KMS-11 (cell line): ENCODE measurements around the gene SEMA3G.

Experiments
- H2AFZ ChIP-seq: fragments of 200-600 bp; sonication (generic); 2 replicates; pipeline ENCODE4 v1.6.1; 2016; ENCODE audit warnings: antibody characterized with exemption, mixed run types, low read depth
- H3K27ac ChIP-seq: fragments of 200-600 bp; sonication (generic); 2 replicates; pipeline ENCODE4 v1.6.1; 2016; ENCODE audit warnings: mild to moderate bottlenecking, mixed run types
- H3K27me3 ChIP-seq: fragments of 200-600 bp; sonication (generic); 2 replicates; pipeline ENCODE4 v1.6.1; 2017; ENCODE audit warnings: mild to moderate bottlenecking, low read depth, mixed run types, moderate library complexity; ENCODE audit not compliant: insufficient read depth
- H3K36me3 ChIP-seq: fragments of 200-600 bp; sonication (generic); 2 replicates; pipeline ENCODE4 v1.6.1; 2017; ENCODE audit warnings: mild to moderate bottlenecking, mixed run types; ENCODE audit not compliant: insufficient read depth
- H3K4me1 ChIP-seq: fragments of 200-600 bp; sonication (generic); 2 replicates; pipeline ENCODE4 v1.6.1; 2016; ENCODE audit warnings: mild to moderate bottlenecking, low read depth, mixed run types; ENCODE audit not compliant: poor library complexity, severe bottlenecking
- H3K4me2 ChIP-seq: fragments of 200-600 bp; sonication (generic); 2 replicates; pipeline ENCODE4 v1.7.0; 2016; ENCODE audit warnings: mild to moderate bottlenecking, mixed run types
- H3K4me3 ChIP-seq: fragments of 200-600 bp; sonication (generic); IDR thresholded peaks from 2 replicates; pipeline ENCODE4 v1.6.1; 2017; ENCODE audit warnings: low read depth, low read length, mixed read lengths; ENCODE audit not compliant: insufficient read depth
- H3K79me2 ChIP-seq: fragments of 200-600 bp; sonication (generic); 2 replicates; pipeline ENCODE4 v1.6.1; 2016; ENCODE audit warnings: low read depth, mixed run types; ENCODE audit not compliant: insufficient read depth
- H3K9ac ChIP-seq: fragments of 200-600 bp; sonication (generic); 2 replicates; pipeline ENCODE4 v1.6.1; 2016; ENCODE audit warnings: mild to moderate bottlenecking, mixed run types
- H4K20me1 ChIP-seq: fragments of 200-600 bp; sonication (generic); 2 replicates; pipeline ENCODE4 v1.6.1; 2016; ENCODE audit warnings: mild to moderate bottlenecking, mixed run types; ENCODE audit not compliant: insufficient read depth
- CTCF ChIP-seq: fragments of 200-600 bp; sonication (generic); conservative IDR thresholded peaks from 2 replicates; pipeline ENCODE4 v1.6.1; 2017; ENCODE audit warnings: low read depth, mild to moderate bottlenecking, antibody characterized with exemption, low read length, moderate library complexity, mixed read lengths

SEMA3G gene

GRCh38 chr3:52406791-52407510 lies 38.0 kb downstream of the SEMA3G start:
- no peak overlapping the region for H3K9ac ChIP-seq
- no peaks in the 10 kb centered on the region for H4K20me1 ChIP-seq
- peaks cover 5% of the 10 kb centered on the region for H3K4me1 ChIP-seq
- no peak for TF ChIP-seq CTCF
- no peak overlapping the region for H3K4me3 ChIP-seq
- H3K27ac ChIP-seq, result no peak overlapping the region
- peaks cover 14% of the 10 kb centered on the region; the same call in 1 of the 2 replicates for H3K79me2 ChIP-seq
- no peaks in the 10 kb centered on the region for H3K27me3 ChIP-seq
- H3K4me2 ChIP-seq, result no peak overlapping the region
- H2AFZ ChIP-seq, result no peak overlapping the region
- H3K36me3 ChIP-seq, result no peaks in the 10 kb centered on the region

- Histone ChIP-seq H2AFZ (no peak overlapping the region), H3K27ac (no peak overlapping the region), H3K36me3 (no peaks in the 10 kb centered on the region), H3K9ac (no peak overlapping the region), H3K4me1 (no peaks in the 10 kb centered on the region), H3K27me3 (no peaks in the 10 kb centered on the region), H4K20me1 (no peaks in the 10 kb centered on the region), H3K79me2 (peaks cover 14% of the 10 kb centered on the region; the same call in 1 of the 2 replicates), H3K4me2 (no peak overlapping the region), H3K4me3 (no peak overlapping the region)
- TF ChIP-seq CTCF, result no peak
These were observed 38.7 kb downstream of the SEMA3G start for GRCh38 chr3:52406231-52406661.

- H3K36me3 ChIP-seq, result no peaks in the 10 kb centered on the region
- H3K4me1 ChIP-seq, result no peaks in the 10 kb centered on the region
- H3K9ac ChIP-seq, result no peak overlapping the region
- H4K20me1 ChIP-seq, result no peaks in the 10 kb centered on the region
- no peak overlapping the region for H3K4me2 ChIP-seq
- H3K79me2 ChIP-seq, result peaks cover 14% of the 10 kb centered on the region; the same call in 1 of the 2 replicates
- H3K4me3 ChIP-seq, result no peak overlapping the region
- H3K27ac ChIP-seq, result no peak overlapping the region
- no peaks in the 10 kb centered on the region for H3K27me3 ChIP-seq
- H2AFZ ChIP-seq, result no peak overlapping the region
- TF ChIP-seq CTCF, result no peak
These were observed 39.2 kb downstream of the SEMA3G start for GRCh38 chr3:52405601-52406110.

GRCh38 chr3:52405066-52405465 lies 39.8 kb downstream of the SEMA3G start:
- Histone ChIP-seq H3K27ac (no peak overlapping the region), H3K79me2 (peaks cover 14% of the 10 kb centered on the region; the same call in 1 of the 2 replicates), H3K4me1 (no peaks in the 10 kb centered on the region), H4K20me1 (no peaks in the 10 kb centered on the region), H3K9ac (no peak overlapping the region), H3K36me3 (no peaks in the 10 kb centered on the region), H2AFZ (no peak overlapping the region), H3K27me3 (no peaks in the 10 kb centered on the region), H3K4me3 (no peak overlapping the region), H3K4me2 (no peak overlapping the region)
- TF ChIP-seq CTCF, result no peak
